Omental fat pad (tissue), 4 donors: ENCODE measurements around the gene ACOXL. TPM values are rescaled to one million over a fixed set of nuclear protein-coding genes. Genes with fewer than 3 reads are reported as not detected.
A peak's percentile ranks its signal among the peaks of the same experiment; 100 is the strongest.

Experiments used
- ATAC-seq: fragments of 150-250 bp; one replicate; pipeline ENCODE4 v1.9.1; 2016; ENCODE audit warnings: mild to moderate bottlenecking, moderate library complexity; ENCODE audit not compliant: low FRiP score
- DNase-seq: peaks from one replicate; pipeline ENCODE4 v3.0.0-alpha.2; 2019; ENCODE audit warnings: low spot score
- CTCF ChIP-seq, 3 donors: fragments of 450-650 bp; IDR thresholded peaks; one replicate each; pipeline ENCODE4 v1.5.1; 2016 to 2017; ENCODE audit warnings: antibody characterized with exemption in 3 of 3, mild to moderate bottlenecking in 3 of 3, moderate library complexity in 2 of 3
- total RNA-seq, 4 donors: library from RNA; depleted of rRNA; stranded (reverse); fragments of >200 nt; gene quantifications; one replicate each; pipeline ENCODE4 v1.1.0, GENCODE V29; 2016

The ACOXL gene
- total RNA-seq, 4 donors from 2014 or later = 0.12 to 0.84 TPM; not detected in 2

GRCh38 chr2:110716959-110717645 lies 15.3 kb upstream of the ACOXL start:
- ATAC-seq = peak; percentile 48
- TF ChIP-seq CTCF (IDR thresholded peaks at IDR 0.05) = no peak
- DNase-seq = no peak

- no peak for TF ChIP-seq CTCF (IDR thresholded peaks at IDR 0.05)
- DNase-seq (no peak), ATAC-seq (peak; percentile 28)
Measured at GRCh38 chr2:110717734-110718133, 14.6 kb upstream of the ACOXL start.

- no peak for DNase-seq
- TF ChIP-seq CTCF (IDR thresholded peaks at IDR 0.05) = no peak
- no peak for ATAC-seq
Measured at GRCh38 chr2:110718382-110718781, 14.0 kb upstream of the ACOXL start.

- TF ChIP-seq CTCF (IDR thresholded peaks at IDR 0.05) = no peak
- DNase-seq (no peak), ATAC-seq (no peak)
Measured at GRCh38 chr2:110718990-110719389, 13.4 kb upstream of the ACOXL start.

- ATAC-seq (no peak), DNase-seq (no peak)
- no peak for TF ChIP-seq CTCF (IDR thresholded peaks at IDR 0.05)
Measured at GRCh38 chr2:110720547-110720946, 11.8 kb upstream of the ACOXL start.

- ATAC-seq (no peak), DNase-seq (no peak)
- TF ChIP-seq CTCF (IDR thresholded peaks at IDR 0.05) = no peak
Measured at GRCh38 chr2:110724820-110725219, 7.6 kb upstream of the ACOXL start.

GRCh38 chr2:110725370-110725769 lies 7.0 kb upstream of the ACOXL start:
- no peak for TF ChIP-seq CTCF (IDR thresholded peaks at IDR 0.05)
- DNase-seq (no peak), ATAC-seq (no peak)
